H9 (cell line): ENCODE results near the gene SRPK3. TPM values are rescaled to one million over a fixed set of nuclear protein-coding genes. Genes with fewer than 3 reads are reported as not detected.

Source experiments
- DNase-seq: peaks from one replicate; pipeline ENCODE4 v3.0.0-alpha.2; 2017
- H2AFZ ChIP-seq: one replicate; pipeline ENCODE4 v1.6.1; 2013; ENCODE audit warnings: mild to moderate bottlenecking, low read length, control low read depth, moderate library complexity
- H2AK5ac ChIP-seq: 2 replicates; pipeline ENCODE4 v1.6.1; 2013; ENCODE audit warnings: low read length, control low read depth, mixed read lengths; ENCODE audit not compliant: insufficient read length
- H2BK120ac ChIP-seq: one replicate; pipeline ENCODE4 v1.6.1; 2013; ENCODE audit warnings: low read depth, mild to moderate bottlenecking, low read length, control low read depth, inconsistent platforms; ENCODE audit not compliant: poor library complexity, severe bottlenecking
- H2BK12ac ChIP-seq: 2 replicates; pipeline ENCODE4 v1.6.1; 2013; ENCODE audit warnings: low read length, control low read depth, mixed read lengths, low read depth; ENCODE audit not compliant: insufficient read length
- H2BK15ac ChIP-seq: 2 replicates; pipeline ENCODE4 v1.6.1; 2013; ENCODE audit warnings: low read depth, low read length, control low read depth
- H2BK20ac ChIP-seq: one replicate; pipeline ENCODE4 v1.6.1; 2013; ENCODE audit warnings: low read depth, mild to moderate bottlenecking, low read length, control low read depth, inconsistent platforms; ENCODE audit not compliant: poor library complexity, severe bottlenecking
- H2BK5ac ChIP-seq: 2 replicates; pipeline ENCODE4 v1.6.1; 2013; ENCODE audit warnings: low read length, control low read depth, mixed read lengths; ENCODE audit not compliant: insufficient read length
- H3K14ac ChIP-seq: 2 replicates; pipeline ENCODE4 v1.6.1; 2013; ENCODE audit warnings: low read length, control low read depth; ENCODE audit not compliant: insufficient read depth
- H3K18ac ChIP-seq: 2 replicates; pipeline ENCODE4 v1.6.1; 2013; ENCODE audit warnings: low read depth, mild to moderate bottlenecking, mixed read lengths, low read length, control low read depth; ENCODE audit not compliant: insufficient read length
- H3K23ac ChIP-seq: 2 replicates; pipeline ENCODE4 v1.6.1; 2013; ENCODE audit warnings: low read length, control low read depth, mixed read lengths, low read depth; ENCODE audit not compliant: insufficient read length
- H3K23me2 ChIP-seq: 2 replicates; pipeline ENCODE4 v1.6.1; 2013; ENCODE audit warnings: low read depth, mild to moderate bottlenecking, mixed read lengths, low read length, control low read depth; ENCODE audit not compliant: insufficient read length, poor library complexity, severe bottlenecking
- H3K27ac ChIP-seq: 2 replicates; pipeline ENCODE4 v1.5.1; 2013; ENCODE audit warnings: low read length, control low read depth, mixed read lengths, low read depth; ENCODE audit not compliant: insufficient read length
- H3K27me3 ChIP-seq: 2 replicates; pipeline ENCODE4 v1.6.1; 2013; ENCODE audit warnings: low read length, control low read depth, inconsistent platforms; ENCODE audit not compliant: insufficient read depth
- H3K4ac ChIP-seq: 2 replicates; pipeline ENCODE4 v1.6.1; 2013; ENCODE audit warnings: low read depth, mild to moderate bottlenecking, control low read depth, inconsistent platforms, low read length, moderate library complexity
- H3K4me1 ChIP-seq: 2 replicates; pipeline ENCODE4 v1.6.1; 2013; ENCODE audit warnings: low read length, control low read depth, inconsistent platforms; ENCODE audit not compliant: insufficient read depth
- H3K4me2 ChIP-seq: 2 replicates; pipeline ENCODE4 v1.6.1; 2013; ENCODE audit warnings: low read length, control low read depth, mixed read lengths; ENCODE audit not compliant: insufficient read length, insufficient read depth
- H3K56ac ChIP-seq: 2 replicates; pipeline ENCODE4 v1.6.1; 2013; ENCODE audit warnings: low read depth, mild to moderate bottlenecking, mixed read lengths, low read length, control low read depth; ENCODE audit not compliant: insufficient read length
- H3K79me1 ChIP-seq: 2 replicates; pipeline ENCODE4 v1.6.1; 2013; ENCODE audit warnings: low read depth, mild to moderate bottlenecking, moderate library complexity, low read length, control low read depth, inconsistent platforms; ENCODE audit not compliant: insufficient read depth, poor library complexity, severe bottlenecking
- H3K79me2 ChIP-seq: 2 replicates; pipeline ENCODE4 v1.6.1; 2013; ENCODE audit warnings: low read length, control low read depth, inconsistent platforms; ENCODE audit not compliant: insufficient read depth
- H3K9ac ChIP-seq: 2 replicates; pipeline ENCODE4 v1.6.1; 2013; ENCODE audit warnings: low read length, control low read depth, mixed read lengths; ENCODE audit not compliant: insufficient read length; ENCODE audit errors: extremely low read depth
- H3K9me3 ChIP-seq: one replicate; pipeline ENCODE4 v1.6.1; 2013; ENCODE audit warnings: low read depth, low read length, inconsistent platforms; ENCODE audit not compliant: control insufficient read depth
- H3T11ph ChIP-seq: one replicate; pipeline ENCODE4 v1.6.1; 2013; ENCODE audit warnings: mild to moderate bottlenecking, low read length, control low read depth, inconsistent platforms
- H4K20me1 ChIP-seq: one replicate; pipeline ENCODE4 v1.6.1; 2013; ENCODE audit not compliant: control insufficient read depth, insufficient read length, insufficient read depth
- H4K5ac ChIP-seq: 2 replicates; pipeline ENCODE4 v1.6.1; 2013; ENCODE audit warnings: low read depth, mild to moderate bottlenecking, mixed read lengths, low read length, control low read depth; ENCODE audit not compliant: insufficient read length
- H4K8ac ChIP-seq: replicated peaks from 2 replicates; pipeline ENCODE4 v1.6.1; 2013; ENCODE audit warnings: low read length, control low read depth, mixed read lengths, low read depth; ENCODE audit not compliant: insufficient read length
- H4K91ac ChIP-seq: 2 replicates; pipeline ENCODE4 v1.6.1; 2013; ENCODE audit warnings: low read depth, mild to moderate bottlenecking, moderate library complexity, mixed read lengths, low read length, control low read depth; ENCODE audit not compliant: insufficient read length
- H3K27ac Mint-ChIP-seq, 3 experiments: 2 replicates in 2 of 3; 3 replicates in 1 of 3; pipeline ENCODE4 v1.8.0; 2020 to 2021; ENCODE audit warnings: mixed read lengths in 3 of 3, mild to moderate bottlenecking in 1 of 3, moderate library complexity in 1 of 3
- H3K27me3 Mint-ChIP-seq: 2 replicates; pipeline ENCODE4 v1.8.0; 2021; ENCODE audit warnings: low read depth, mild to moderate bottlenecking, moderate library complexity, mixed read lengths
- H3K36me3 Mint-ChIP-seq, 3 experiments: 2 replicates in 2 of 3; 3 replicates in 1 of 3; pipeline ENCODE4 v1.8.0; 2020 to 2021; ENCODE audit warnings: low read depth in 3 of 3, mixed read lengths in 3 of 3; ENCODE audit not compliant: insufficient read depth in 1 of 3
- H3K4me1 Mint-ChIP-seq, 2 experiments: 2 replicates each; pipeline ENCODE4 v1.8.0; 2020; ENCODE audit warnings: mixed read lengths in 2 of 2
- H3K4me3 Mint-ChIP-seq, 2 experiments: 2 replicates in 1 of 2; 3 replicates in 1 of 2; pipeline ENCODE4 v1.8.0; 2020 to 2021; ENCODE audit warnings: mild to moderate bottlenecking in 2 of 2, mixed read lengths in 2 of 2, moderate library complexity in 1 of 2
- H3K9me3 Mint-ChIP-seq, 2 experiments: 2 replicates in 1 of 2; 3 replicates in 1 of 2; pipeline ENCODE4 v1.8.0; 2020; ENCODE audit warnings: mild to moderate bottlenecking in 2 of 2, mixed read lengths in 2 of 2, moderate library complexity in 1 of 2
- CTCF ChIP-seq: fragments of 200-600 bp; sonication (generic); conservative IDR thresholded peaks from 3 replicates; pipeline ENCODE4 v1.8.0; 2021; ENCODE audit warnings: antibody characterized with exemption, mild to moderate bottlenecking
- WGBS: extraction: QIAGEN DNeasy Blood & Tissue Kit; methylation state at CpG from one replicate; pipeline ENCODE4 v1.1.7; 2013; ENCODE audit warnings: missing lambda C conversion rate, low lambda C conversion rate, mixed read lengths; ENCODE audit not compliant: insufficient read length; ENCODE audit errors: extremely low coverage; 5-methylcytosine and 5-hydroxymethylcytosine counted together
- total RNA-seq: library from RNA; stranded (reverse); gene quantifications from 2 replicates; pipeline ENCODE4 v1.2.1, GENCODE V29; 2021

Gene SRPK3
- total RNA-seq, 1 experiment from 2014 or later = not detected

GRCh38 chrX:153804100-153804595, 23.3 kb downstream of the SRPK3 start:
- H3K27me3 ChIP-seq = no peaks in the 10 kb centered on the region
- H4K20me1 ChIP-seq = no peaks in the 10 kb centered on the region
- Mint-ChIP-seq H3K9me3 (peaks cover 54 to 67% of the 10 kb centered on the region in 2 experiments), H3K27ac (no peak overlapping the region), H3K27me3 (peaks cover 7% of the 10 kb centered on the region), H3K4me1 (no peaks in the 10 kb centered on the region), H3K36me3 (peaks cover 11 to 32% (median 19%) of the 10 kb centered on the region in 3 experiments; a peak in 6 of 7 replicates), H3K4me3 (no peak overlapping the region)
- peaks cover 10% of the 10 kb centered on the region for H3K9me3 ChIP-seq
- H2BK12ac ChIP-seq = no peak overlapping the region
- no peak overlapping the region for H4K5ac ChIP-seq
- H2BK15ac ChIP-seq = no peak overlapping the region
- H2AFZ ChIP-seq = no peak overlapping the region
- no CpG with 5 or more reads among the region's 34 CpGs for WGBS
- no peak overlapping the region for H2BK5ac ChIP-seq
- no peak overlapping the region for H3K4me2 ChIP-seq
- no peaks in the 10 kb centered on the region for H3K23me2 ChIP-seq
- no peak overlapping the region for H2AK5ac ChIP-seq
- no peak overlapping the region for H3T11ph ChIP-seq
- DNase-seq = no peak
- H3K18ac ChIP-seq = no peak overlapping the region
- no peak overlapping the region for H3K27ac ChIP-seq
- no peak overlapping the region for H2BK20ac ChIP-seq
- H3K79me2 ChIP-seq = peaks cover 5% of the 10 kb centered on the region; the same call in 1 of the 2 replicates
- no peak overlapping the region for H3K23ac ChIP-seq
- H3K14ac ChIP-seq = no peak overlapping the region
- TF ChIP-seq CTCF = no peak
- no peaks in the 10 kb centered on the region for H3K79me1 ChIP-seq
- no peak overlapping the region for H4K91ac ChIP-seq
- no peaks in the 10 kb centered on the region for H3K4me1 ChIP-seq
- H3K4ac ChIP-seq = no peak overlapping the region
- H2BK120ac ChIP-seq = no peak overlapping the region
- H4K8ac ChIP-seq = no peak overlapping the region
- H3K56ac ChIP-seq = no peak overlapping the region
- H3K9ac ChIP-seq = no peak overlapping the region
